Lower leg skin (tissue), 4 donors: ENCODE measurements around the gene BACE2. TPM values are rescaled to one million over a fixed set of nuclear protein-coding genes. Genes with fewer than 3 reads are reported as not detected.

ENCODE experiments used
- DNase-seq, 2 donors: peaks; one replicate each; pipeline ENCODE4 v3.0.0-alpha.2; 2019; ENCODE audit warnings: low spot score in 2 of 2
- H3K4me3 ChIP-seq: fragments of 200-600 bp; sonication (generic); 2 replicates; pipeline ENCODE4 v1.5.1; 2017; ENCODE audit warnings: mild to moderate bottlenecking, low read depth; ENCODE audit not compliant: poor library complexity, severe bottlenecking
- POLR2A ChIP-seq, 2 donors: fragments of 450-650 bp; IDR thresholded peaks; one replicate each; pipeline ENCODE4 v1.6.1; 2016 to 2017; ENCODE audit warnings: antibody characterized with exemption in 2 of 2, mild to moderate bottlenecking in 1 of 2, moderate library complexity in 1 of 2
- WGBS, 2 donors: methylation state at CpG; one replicate each; pipeline ENCODE4 v1.1.5; 2018; 5-methylcytosine and 5-hydroxymethylcytosine counted together
- intact Hi-C: fragments of 100-400 bp; cut with DNase I; formaldehyde crosslinking; loops from one replicate; pipeline ENCODE4 v1.15.0; 2023; ENCODE audit warnings: low total_unique reads
- total RNA-seq, 4 donors: library from RNA; depleted of rRNA; stranded (reverse); fragments of >200 nt; gene quantifications; one replicate each; pipeline ENCODE4 v1.1.0, GENCODE V29; 2016
- TF ChIP-seq, protein P1 (sequence below), 3 donors: fragments of 450-650 bp; IDR thresholded peaks; one replicate each; pipeline ENCODE4 v1.5.1; 2016; ENCODE audit warnings: antibody characterized with exemption in 3 of 3, mild to moderate bottlenecking in 3 of 3, moderate library complexity in 2 of 3

BACE2 gene
- total RNA-seq, 4 donors from 2014 or later, result 12.2 to 44.7 (median 27.2) TPM

GRCh38 chr21:41162096-41162495 lies 5.9 kb upstream of the BACE2 start:
- TF ChIP-seq, protein P1, sequence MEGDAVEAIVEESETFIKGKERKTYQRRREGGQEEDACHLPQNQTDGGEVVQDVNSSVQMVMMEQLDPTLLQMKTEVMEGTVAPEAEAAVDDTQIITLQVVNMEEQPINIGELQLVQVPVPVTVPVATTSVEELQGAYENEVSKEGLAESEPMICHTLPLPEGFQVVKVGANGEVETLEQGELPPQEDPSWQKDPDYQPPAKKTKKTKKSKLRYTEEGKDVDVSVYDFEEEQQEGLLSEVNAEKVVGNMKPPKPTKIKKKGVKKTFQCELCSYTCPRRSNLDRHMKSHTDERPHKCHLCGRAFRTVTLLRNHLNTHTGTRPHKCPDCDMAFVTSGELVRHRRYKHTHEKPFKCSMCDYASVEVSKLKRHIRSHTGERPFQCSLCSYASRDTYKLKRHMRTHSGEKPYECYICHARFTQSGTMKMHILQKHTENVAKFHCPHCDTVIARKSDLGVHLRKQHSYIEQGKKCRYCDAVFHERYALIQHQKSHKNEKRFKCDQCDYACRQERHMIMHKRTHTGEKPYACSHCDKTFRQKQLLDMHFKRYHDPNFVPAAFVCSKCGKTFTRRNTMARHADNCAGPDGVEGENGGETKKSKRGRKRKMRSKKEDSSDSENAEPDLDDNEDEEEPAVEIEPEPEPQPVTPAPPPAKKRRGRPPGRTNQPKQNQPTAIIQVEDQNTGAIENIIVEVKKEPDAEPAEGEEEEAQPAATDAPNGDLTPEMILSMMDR (IDR thresholded peaks at IDR 0.05), result no peak
- TF ChIP-seq POLR2A (IDR thresholded peaks at IDR 0.05), result no peak
- 88 to 90% methylated on average over 5 of the region's 5 CpGs for WGBS, 2 donors
- intact Hi-C loops, result no loop called here
- H3K4me3 ChIP-seq, result no peak overlapping the region
- DNase-seq, result no peak

DNA sequence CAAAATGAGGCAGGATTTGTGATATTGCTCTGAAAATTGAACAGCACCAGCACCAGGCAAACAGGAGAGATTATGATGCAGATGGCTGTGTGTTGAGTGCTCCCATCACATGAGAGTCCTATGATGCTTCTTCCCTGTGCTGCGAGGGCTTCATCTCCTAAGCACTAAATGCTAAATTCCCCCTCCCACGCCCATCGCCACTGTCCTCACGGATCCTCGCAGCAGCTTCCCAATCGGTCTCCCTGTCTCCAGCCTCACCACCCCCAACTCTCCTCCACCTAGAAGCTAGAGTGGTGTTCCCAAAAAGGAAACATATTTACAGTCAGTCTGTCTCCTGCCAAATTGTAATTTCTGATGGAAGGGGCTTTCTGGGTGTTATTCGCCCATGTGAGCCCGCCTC lies 4.9 kb upstream of the BACE2 start:
- H3K4me3 ChIP-seq, result no peak overlapping the region
- 91 to 93% methylated on average over 8 of the region's 8 CpGs for WGBS, 2 donors
- peak in 1 of 2 donors; percentile 53 for DNase-seq
- TF ChIP-seq POLR2A (IDR thresholded peaks at IDR 0.05), result no peak
- intact Hi-C loops, result no loop called here

DNA sequence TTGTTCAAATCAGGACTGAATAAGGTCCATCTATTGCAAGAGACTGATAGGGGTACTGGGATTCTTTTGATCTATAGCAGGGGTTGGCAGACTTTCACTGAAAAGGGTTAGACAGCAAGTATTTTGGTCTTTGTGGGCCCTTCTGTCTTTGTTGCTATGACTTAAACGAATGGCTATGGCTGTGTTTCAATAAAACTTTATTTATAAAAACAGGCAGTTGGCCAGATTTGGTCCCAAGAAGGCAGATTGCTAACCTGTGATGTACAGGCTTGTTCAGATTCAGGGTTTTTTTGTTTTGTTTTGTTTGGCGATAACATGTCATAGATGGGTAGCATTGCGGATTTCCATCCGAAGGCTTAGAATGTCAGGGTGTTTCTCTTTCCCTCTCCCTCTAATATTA lies 3.9 kb upstream of the BACE2 start:
- intact Hi-C loops, result no loop called here
- TF ChIP-seq, protein P1 (IDR thresholded peaks at IDR 0.05), result no peak
- TF ChIP-seq POLR2A (IDR thresholded peaks at IDR 0.05), result no peak

DNA sequence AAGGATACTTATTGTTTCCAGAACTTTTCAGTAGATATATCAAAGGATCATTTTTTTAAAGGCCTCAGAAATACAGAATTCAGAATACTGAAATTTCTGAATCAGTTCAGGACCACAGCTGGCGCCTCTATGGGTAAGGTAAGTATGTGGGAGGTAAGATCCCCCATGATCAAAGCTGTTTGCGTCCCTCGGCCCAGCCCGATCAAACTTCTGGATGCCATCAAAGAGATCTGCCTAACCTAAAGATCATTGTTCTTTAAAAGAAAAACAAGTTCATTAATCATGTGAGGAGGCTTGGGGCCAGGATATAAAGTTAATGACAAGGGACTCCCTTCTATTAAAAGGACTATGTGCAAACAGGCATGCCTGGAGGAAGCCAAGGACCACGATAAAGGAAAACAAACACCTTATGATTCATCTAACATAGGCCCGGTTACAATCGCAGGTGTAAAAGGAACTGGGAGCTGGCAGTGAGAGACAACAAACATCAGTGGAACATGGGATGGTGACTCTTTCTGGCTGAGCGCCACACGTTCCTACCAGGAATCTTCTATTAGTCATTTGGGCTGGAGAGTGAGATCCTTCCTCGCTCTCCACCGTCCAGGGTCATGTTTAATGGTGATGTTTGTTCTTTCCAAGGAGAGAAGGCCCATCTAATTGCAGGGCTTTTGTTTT lies 2.8 kb upstream of the BACE2 start:
- peak; percentile 76 to 94 for DNase-seq
- H3K4me3 ChIP-seq, result no peak overlapping the region
- intact Hi-C loops, result no loop called here
- WGBS, 2 donors, result 59 to 70% methylated on average over 11 of the region's 11 CpGs
- TF ChIP-seq POLR2A (IDR thresholded peaks at IDR 0.05), result no peak
- TF ChIP-seq, protein P1 (IDR thresholded peaks at IDR 0.05), result no peak

More for the DNA sequence above, 3.9 kb upstream of the BACE2 start:
- no peak for DNase-seq
- H3K4me3 ChIP-seq, result no peak overlapping the region
- WGBS, 2 donors, result 93 to 94% methylated on average over 4 of the region's 4 CpGs

GRCh38 chr21:41166884-41167283 lies 1.1 kb upstream of the BACE2 start:
- 8% methylated on average over 11 to 14 of the region's 14 CpGs for WGBS, 2 donors
- TF ChIP-seq, protein P1 (IDR thresholded peaks at IDR 0.05), result no peak
- no peak for TF ChIP-seq POLR2A (IDR thresholded peaks at IDR 0.05)
- peak; percentile 46 to 92 for DNase-seq
- intact Hi-C loops, result no loop called here
- H3K4me3 ChIP-seq, result no peak overlapping the region

DNA sequence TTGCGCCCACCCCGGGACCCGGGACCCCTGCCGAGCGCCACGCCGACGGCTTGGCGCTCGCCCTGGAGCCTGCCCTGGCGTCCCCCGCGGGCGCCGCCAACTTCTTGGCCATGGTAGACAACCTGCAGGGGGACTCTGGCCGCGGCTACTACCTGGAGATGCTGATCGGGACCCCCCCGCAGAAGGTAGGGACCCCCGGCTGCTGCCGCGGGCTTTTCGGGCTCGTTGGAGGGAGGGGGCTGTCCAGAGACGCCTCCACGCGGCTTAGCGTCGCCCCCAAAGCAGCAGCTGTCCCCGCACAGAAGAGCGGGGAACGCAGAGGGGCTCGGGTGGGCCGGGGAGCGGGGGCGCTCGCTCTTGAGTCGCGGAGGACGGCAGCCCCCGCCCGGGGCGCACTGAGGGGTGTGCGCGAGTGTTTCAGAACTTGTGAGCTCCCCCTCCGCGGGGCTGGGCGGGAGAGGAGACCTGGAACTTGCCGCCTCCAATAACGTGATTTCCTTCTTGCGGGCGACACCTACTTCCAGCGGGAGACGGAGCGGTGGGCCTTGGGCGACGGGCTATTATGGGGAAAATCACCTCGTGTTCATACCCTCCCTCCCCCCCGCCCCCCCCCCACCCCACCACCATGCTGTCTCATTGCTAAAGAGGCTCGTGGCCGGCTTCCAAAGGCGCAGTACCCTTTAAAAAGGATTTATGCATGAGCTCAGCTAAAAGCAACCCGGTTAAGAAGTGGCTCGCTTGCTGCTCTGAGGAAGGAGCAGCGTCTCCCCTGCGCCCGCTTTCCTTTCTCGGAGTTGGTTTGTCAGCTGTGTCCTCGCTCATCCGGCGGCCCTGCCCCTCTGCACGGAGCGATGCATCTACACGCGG lies 664 bp downstream of the BACE2 start:
- peak; percentile 65 to 93 for DNase-seq
- intact Hi-C loops, result no loop called here
- peak overlapping the region; percentile 66 for H3K4me3 ChIP-seq
- 0% methylated on average over 29 to 31 of the region's 75 CpGs for WGBS, 2 donors
- TF ChIP-seq, protein P1 (IDR thresholded peaks at IDR 0.05), result no peak
- TF ChIP-seq POLR2A (IDR thresholded peaks at IDR 0.05), result no peak
